Activated naive CD8-positive, alpha-beta T cell treated with anti-CD3 and anti-CD28 coated beads, Interleukin-2, amount 10 ng/mL, durations not matched to agents 7 days and 5 days (primary cell): ENCODE results near the gene TMPRSS11D. TPM values are rescaled to one million over a fixed set of nuclear protein-coding genes. Genes with fewer than 3 reads are reported as not detected.

ENCODE experiments used
- ATAC-seq: fragments of 150-1000 bp; cut with Tn5 transposase; one replicate; pipeline ENCODE4 v1.10.0; 2021; ENCODE audit warnings: low read depth, moderate library complexity
- POLR2A ChIA-PET: fragments of 350-600 bp; sonication (Branson Sonifier 250); formaldehyde crosslinking; loops from one replicate; lab custom pipeline; 2021; ENCODE audit warnings: antibody characterized with exemption; lab: Charles Lee
- DNase-seq: peaks from one replicate; pipeline ENCODE4 v3.0.0; 2021
- H3K27ac Mint-ChIP-seq: one replicate; pipeline ENCODE4 v1.8.0; 2022; ENCODE audit warnings: mild to moderate bottlenecking, mixed read lengths
- H3K27me3 Mint-ChIP-seq: one replicate; pipeline ENCODE4 v1.8.0; 2022; ENCODE audit warnings: mild to moderate bottlenecking, moderate library complexity, mixed read lengths
- H3K36me3 Mint-ChIP-seq: one replicate; pipeline ENCODE4 v1.8.0; 2021; ENCODE audit warnings: mild to moderate bottlenecking, mixed read lengths
- H3K4me1 Mint-ChIP-seq: one replicate; pipeline ENCODE4 v1.8.0; 2021; ENCODE audit warnings: mixed read lengths
- H3K4me3 Mint-ChIP-seq: one replicate; pipeline ENCODE4 v1.8.0; 2022; ENCODE audit warnings: mild to moderate bottlenecking, moderate library complexity, mixed read lengths
- H3K9me3 Mint-ChIP-seq: one replicate; pipeline ENCODE4 v1.8.0; 2021; ENCODE audit warnings: mixed read lengths
- total RNA-seq, 2 experiments: library from RNA; stranded (reverse); gene quantifications; one replicate each; pipeline ENCODE4 v1.2.3, GENCODE V29; 2021

The TMPRSS11D gene
- total RNA-seq, 2 experiments from 2014 or later: not detected

DNA sequence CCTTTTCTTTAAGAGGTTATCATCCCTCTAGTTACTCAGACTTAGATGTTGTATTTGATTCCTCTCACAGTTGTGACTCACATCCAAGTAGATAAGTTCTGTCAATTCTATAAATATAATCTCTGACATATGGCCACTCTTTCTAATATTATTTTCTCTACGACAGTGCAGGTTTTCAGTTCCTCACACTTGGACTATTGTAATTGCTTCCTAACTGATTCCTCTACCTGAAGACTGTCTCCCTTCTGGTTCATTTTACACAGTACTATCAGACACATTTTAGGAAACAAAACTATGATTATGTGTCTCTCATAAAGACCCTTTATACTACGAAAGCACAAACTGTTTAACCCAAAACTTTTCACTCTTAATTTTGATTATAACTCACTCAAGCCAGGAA lies 98.3 kb downstream of the TMPRSS11D start:
- no peak for ATAC-seq
- no peak for DNase-seq
- H3K27me3 Mint-ChIP-seq: no peaks in the 10 kb centered on the region
- no peak overlapping the region for H3K4me3 Mint-ChIP-seq
- no peaks in the 10 kb centered on the region for H3K36me3 Mint-ChIP-seq
- H3K27ac Mint-ChIP-seq: no peak overlapping the region
- no peaks in the 10 kb centered on the region for H3K9me3 Mint-ChIP-seq
- H3K4me1 Mint-ChIP-seq: no peaks in the 10 kb centered on the region
- POLR2A ChIA-PET: no interaction called here

- ATAC-seq: no peak
- Mint-ChIP-seq H3K4me3 (no peak overlapping the region), H3K27me3 (no peaks in the 10 kb centered on the region), H3K4me1 (no peaks in the 10 kb centered on the region), H3K9me3 (no peaks in the 10 kb centered on the region), H3K36me3 (no peaks in the 10 kb centered on the region), H3K27ac (no peak overlapping the region)
- no peak for DNase-seq
- POLR2A ChIA-PET: no interaction called here
Observed at GRCh38 chr4:67779631-67780030, 104.2 kb downstream of the TMPRSS11D start.

GRCh38 chr4:67776746-67777145 lies 107.1 kb downstream of the TMPRSS11D start:
- H3K4me1 Mint-ChIP-seq: no peaks in the 10 kb centered on the region
- H3K9me3 Mint-ChIP-seq: no peaks in the 10 kb centered on the region
- no peak overlapping the region for H3K4me3 Mint-ChIP-seq
- no peaks in the 10 kb centered on the region for H3K36me3 Mint-ChIP-seq
- POLR2A ChIA-PET: no interaction called here
- DNase-seq (no peak), ATAC-seq (no peak)
- H3K27me3 Mint-ChIP-seq: no peaks in the 10 kb centered on the region
- no peak overlapping the region for H3K27ac Mint-ChIP-seq

Other genes with a start within 250 kb of the TMPRSS11D start
- gene UBA6, start 182.8 kb downstream of the TMPRSS11D start, total RNA-seq: 10 to 100 TPM; 64.8 to 65.2 TPM
- gene GNRHR, start 129.6 kb downstream of the TMPRSS11D start, total RNA-seq: not detected
- gene TMPRSS11A, start 79.5 kb upstream of the TMPRSS11D start, total RNA-seq: not detected
- gene TMPRSS11F, start 245.9 kb upstream of the TMPRSS11D start, total RNA-seq: not detected